Upper lobe of right lung (tissue), 1 donor: ENCODE measurements around the gene PLEKHH1. TPM values are rescaled to one million over a fixed set of nuclear protein-coding genes. Genes with fewer than 3 reads are reported as not detected.
A peak's percentile ranks its signal among the peaks of the same experiment; 100 is the strongest.
"Not testable (repeated sequence)": the region's sequence is repeated elsewhere in the genome, so short reads cannot be mapped to it uniquely, and the experiment has no call there.

ENCODE experiments used
- ATAC-seq: fragments of 200-7000 bp; cut with Tn5 transposase; one replicate; pipeline ENCODE4 v1.9.1; 2020; ENCODE audit warnings: mild to moderate bottlenecking, moderate library complexity
- DNase-seq: peaks from one replicate; pipeline ENCODE4 v3.0.0-alpha.2; 2020
- H3K27ac ChIP-seq: fragments of 200-600 bp; one replicate; pipeline ENCODE4 v1.8.0; 2022
- H3K27me3 ChIP-seq: fragments of 200-600 bp; one replicate; pipeline ENCODE4 v1.8.0; 2022; ENCODE audit warnings: mild to moderate bottlenecking
- H3K36me3 ChIP-seq: fragments of 200-600 bp; one replicate; pipeline ENCODE4 v1.8.0; 2022
- H3K4me1 ChIP-seq: fragments of 200-600 bp; one replicate; pipeline ENCODE4 v1.8.0; 2022
- H3K4me3 ChIP-seq: fragments of 200-600 bp; one replicate; pipeline ENCODE4 v1.8.0; 2022; ENCODE audit warnings: mild to moderate bottlenecking
- H3K9me3 ChIP-seq: fragments of 200-600 bp; one replicate; pipeline ENCODE4 v1.8.0; 2022
- intact Hi-C: fragments of 100-400 bp; cut with DNase I; formaldehyde crosslinking; loops from one replicate; pipeline ENCODE4 v1.11.0; 2022
- total RNA-seq: library from RNA; stranded (reverse); fragmentation: NEBNext Ultra II Directional; extraction: Animal tissue kit (Norgen Biotek cat#: 25700); gene quantifications from one replicate; pipeline ENCODE4 v1.2.1, GENCODE V29; 2021
- TF ChIP-seq, protein P1 (sequence below): fragments of 200-600 bp; IDR thresholded peaks from one replicate; pipeline ENCODE4 v1.8.0; 2022; ENCODE audit warnings: antibody characterized with exemption
- donor health status: DM: no; HTN: yes; CAD: no; lungs with severe emphysema.

PLEKHH1 gene
- total RNA-seq, 1 donor from 2014 or later, result 2.3 TPM

DNA sequence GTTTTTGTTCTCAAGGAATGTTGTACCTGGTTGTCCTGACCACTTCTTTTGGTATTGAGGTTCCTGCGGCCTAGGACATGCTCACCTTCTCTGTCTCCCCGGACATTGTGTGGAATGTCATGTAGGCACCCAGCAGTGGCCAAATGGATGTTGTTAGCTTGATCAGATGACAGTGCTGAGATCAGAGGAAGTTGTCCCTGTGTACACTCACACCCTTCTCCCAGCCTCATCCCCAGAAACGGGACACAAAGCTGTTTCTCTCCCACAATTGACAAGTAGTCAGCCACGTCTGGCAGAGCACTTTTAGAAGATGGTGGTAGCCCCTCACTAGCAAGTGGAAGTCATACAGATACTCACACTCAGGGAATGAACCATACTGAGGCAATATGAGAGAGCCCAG is 3.0 kb downstream of the PLEKHH1 start:
- peaks cover 5% of the 10 kb centered on the region for H3K27me3 ChIP-seq
- peaks cover 4% of the 10 kb centered on the region for H3K4me1 ChIP-seq
- intact Hi-C loops, result no loop called here
- H3K9me3 ChIP-seq, result no peaks in the 10 kb centered on the region
- H3K4me3 ChIP-seq, result no peak overlapping the region
- H3K36me3 ChIP-seq, result no peaks in the 10 kb centered on the region
- DNase-seq (no peak), ATAC-seq (no peak)
- no peak overlapping the region for H3K27ac ChIP-seq
- TF ChIP-seq, protein P1, sequence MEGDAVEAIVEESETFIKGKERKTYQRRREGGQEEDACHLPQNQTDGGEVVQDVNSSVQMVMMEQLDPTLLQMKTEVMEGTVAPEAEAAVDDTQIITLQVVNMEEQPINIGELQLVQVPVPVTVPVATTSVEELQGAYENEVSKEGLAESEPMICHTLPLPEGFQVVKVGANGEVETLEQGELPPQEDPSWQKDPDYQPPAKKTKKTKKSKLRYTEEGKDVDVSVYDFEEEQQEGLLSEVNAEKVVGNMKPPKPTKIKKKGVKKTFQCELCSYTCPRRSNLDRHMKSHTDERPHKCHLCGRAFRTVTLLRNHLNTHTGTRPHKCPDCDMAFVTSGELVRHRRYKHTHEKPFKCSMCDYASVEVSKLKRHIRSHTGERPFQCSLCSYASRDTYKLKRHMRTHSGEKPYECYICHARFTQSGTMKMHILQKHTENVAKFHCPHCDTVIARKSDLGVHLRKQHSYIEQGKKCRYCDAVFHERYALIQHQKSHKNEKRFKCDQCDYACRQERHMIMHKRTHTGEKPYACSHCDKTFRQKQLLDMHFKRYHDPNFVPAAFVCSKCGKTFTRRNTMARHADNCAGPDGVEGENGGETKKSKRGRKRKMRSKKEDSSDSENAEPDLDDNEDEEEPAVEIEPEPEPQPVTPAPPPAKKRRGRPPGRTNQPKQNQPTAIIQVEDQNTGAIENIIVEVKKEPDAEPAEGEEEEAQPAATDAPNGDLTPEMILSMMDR, result no peak

DNA sequence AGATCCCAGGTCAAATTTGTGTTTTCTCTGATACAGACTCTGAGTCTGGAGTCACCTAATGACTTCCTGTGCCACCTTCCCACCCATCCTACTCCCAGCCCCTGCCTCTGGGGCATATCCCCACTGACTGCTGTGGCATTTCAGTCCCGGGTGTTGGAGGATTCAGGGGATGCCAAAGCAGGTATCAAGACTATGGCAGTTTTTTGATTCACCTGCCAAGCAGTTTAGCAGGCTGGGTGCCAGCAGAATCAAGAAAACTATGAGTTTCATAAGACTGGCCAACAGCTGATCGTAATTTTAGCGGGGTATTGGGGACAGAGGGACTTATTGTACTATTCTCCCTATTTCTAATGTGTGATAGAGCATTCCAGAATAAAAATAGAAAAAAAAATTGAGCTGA is 4.6 kb downstream of the PLEKHH1 start:
- Histone ChIP-seq H3K9me3 (no peaks in the 10 kb centered on the region), H3K4me1 (no peaks in the 10 kb centered on the region), H3K4me3 (no peak overlapping the region), H3K27ac (no peak overlapping the region), H3K27me3 (peaks cover 8% of the 10 kb centered on the region), H3K36me3 (no peaks in the 10 kb centered on the region)
- ATAC-seq, result no peak
- intact Hi-C loops, result no loop called here
- no peak for DNase-seq
- TF ChIP-seq, protein P1, result no peak

DNA sequence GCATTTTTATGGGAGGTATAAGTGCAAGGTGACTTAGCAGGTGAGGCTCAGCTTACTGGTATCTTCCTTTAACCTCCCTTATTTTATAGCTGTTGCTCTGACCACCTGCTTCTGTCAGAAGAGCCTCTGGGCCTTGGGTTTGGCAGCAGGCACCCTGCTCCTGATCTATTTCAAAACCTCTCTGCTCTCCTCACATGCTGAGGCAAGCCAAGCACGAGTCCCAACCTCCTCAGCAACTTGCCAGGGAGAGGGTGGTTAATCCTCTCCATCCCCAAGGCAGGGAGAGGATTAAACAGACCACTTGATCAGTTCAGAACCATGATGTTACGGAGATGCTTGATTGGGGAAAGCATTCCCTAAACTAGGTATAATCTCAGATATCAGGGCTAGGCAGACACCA is 5.4 kb downstream of the PLEKHH1 start:
- Histone ChIP-seq H3K4me1 (no peaks in the 10 kb centered on the region), H3K27me3 (peaks cover 8% of the 10 kb centered on the region), H3K36me3 (no peaks in the 10 kb centered on the region), H3K4me3 (no peak overlapping the region), H3K27ac (no peak overlapping the region), H3K9me3 (no peaks in the 10 kb centered on the region)
- no peak for ATAC-seq
- no peak for DNase-seq
- TF ChIP-seq, protein P1, result no peak
- intact Hi-C loops, result no loop called here

DNA sequence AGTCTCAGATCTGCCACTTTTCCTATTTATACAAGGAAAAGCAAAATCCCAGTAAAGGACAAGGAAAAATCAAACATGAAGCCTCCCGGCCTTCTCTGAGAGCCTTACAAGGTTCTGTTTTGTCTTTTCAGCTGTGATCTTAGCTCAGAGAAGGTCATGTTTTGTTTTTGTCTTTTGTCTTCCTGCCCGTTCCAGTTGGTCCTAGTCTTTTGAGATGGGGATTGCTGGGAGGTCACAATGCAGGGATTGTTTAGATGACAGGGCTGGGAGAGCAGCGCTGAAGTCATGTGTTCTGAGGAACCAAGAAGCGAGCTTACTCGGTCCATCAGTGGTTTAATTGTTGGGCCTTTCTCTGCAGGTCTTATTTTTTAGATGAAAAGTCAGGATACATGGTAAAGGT is 6.0 kb downstream of the PLEKHH1 start:
- Histone ChIP-seq H3K4me3 (no peak overlapping the region), H3K27me3 (peaks cover 8% of the 10 kb centered on the region), H3K9me3 (no peaks in the 10 kb centered on the region), H3K27ac (no peak overlapping the region), H3K36me3 (no peaks in the 10 kb centered on the region), H3K4me1 (no peaks in the 10 kb centered on the region)
- TF ChIP-seq, protein P1, result no peak
- intact Hi-C loops, result no loop called here
- DNase-seq (no peak), ATAC-seq (no peak)

DNA sequence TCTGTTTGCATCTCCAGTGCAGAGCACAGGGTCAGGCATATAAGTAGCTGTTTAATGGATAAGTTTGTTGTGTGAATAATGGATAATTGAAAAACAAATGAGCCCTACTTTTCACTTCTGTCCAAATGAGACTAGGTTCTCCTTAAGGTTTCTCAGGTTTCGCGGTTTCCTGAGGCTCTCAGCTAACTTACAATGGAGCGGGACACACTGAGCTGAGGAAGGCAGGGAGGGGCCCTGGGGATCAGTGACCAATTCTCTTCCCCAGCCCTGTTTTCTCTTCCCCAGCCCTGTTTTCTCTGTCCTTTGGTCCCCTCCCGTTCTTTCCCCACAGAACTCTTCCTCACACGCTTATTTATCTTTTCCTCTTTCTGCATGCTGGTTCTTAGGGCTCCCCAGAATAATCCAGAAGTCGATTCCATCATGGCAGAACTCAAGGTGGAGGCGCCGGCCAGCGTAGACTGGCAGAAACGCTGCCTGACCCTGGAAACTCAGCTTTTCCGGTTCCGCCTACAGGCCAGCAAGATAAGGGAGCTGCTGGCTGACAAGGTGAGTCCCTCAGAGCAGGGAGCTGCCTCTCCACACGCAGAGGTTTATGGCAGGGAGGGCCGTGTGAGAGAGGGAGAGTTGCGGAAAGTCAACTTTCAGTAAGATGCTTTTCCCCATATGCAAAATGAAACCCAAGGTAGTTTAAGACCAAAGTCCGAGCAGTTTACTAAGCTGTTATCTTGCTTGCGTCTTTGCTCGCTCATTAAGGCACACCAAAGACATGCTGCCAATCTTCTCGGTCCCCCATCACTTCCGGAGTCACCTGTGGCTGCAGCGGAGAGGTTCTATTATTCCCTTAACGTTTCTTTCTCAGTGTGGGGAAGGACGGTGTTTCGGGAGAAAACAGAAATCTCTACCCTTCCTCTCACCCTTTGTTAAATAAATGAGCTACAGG is 8.6 kb downstream of the PLEKHH1 start:
- Histone ChIP-seq H3K9me3 (no peaks in the 10 kb centered on the region), H3K27me3 (peaks cover 8% of the 10 kb centered on the region), H3K4me1 (no peaks in the 10 kb centered on the region), H3K36me3 (no peaks in the 10 kb centered on the region), H3K27ac (no peak overlapping the region), H3K4me3 (no peak overlapping the region)
- no peak for ATAC-seq
- intact Hi-C loops, result no loop called here
- TF ChIP-seq, protein P1, result no peak
- DNase-seq, result peak; percentile 23

DNA sequence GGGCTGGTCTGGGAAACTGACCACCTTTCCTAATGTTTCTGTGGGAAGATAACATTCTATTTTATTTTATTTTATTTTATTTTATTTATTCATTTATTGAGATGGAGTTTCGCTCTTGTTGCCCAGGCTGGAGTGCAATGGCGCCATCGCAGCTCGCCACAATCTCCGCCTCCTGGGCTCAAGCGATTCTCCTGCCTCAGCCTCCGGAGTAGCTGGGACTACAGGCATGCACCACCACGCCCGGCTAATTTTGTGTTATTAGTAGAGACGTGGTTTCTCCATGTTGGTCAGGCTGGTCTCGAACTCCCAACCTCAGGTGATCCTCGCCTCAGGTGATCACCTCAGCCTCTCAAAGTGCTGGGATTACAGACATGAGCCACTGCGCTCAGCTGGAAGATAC is 9.5 kb downstream of the PLEKHH1 start:
- H3K4me1 ChIP-seq, ATAC-seq, DNase-seq, H3K27me3 ChIP-seq, H3K27ac ChIP-seq, H3K36me3 ChIP-seq, intact Hi-C loops, H3K4me3 ChIP-seq, H3K9me3 ChIP-seq: not testable (repeated sequence)
